Osteoblast (primary cell): ENCODE results near the gene FAM76B. TPM values are rescaled to one million over a fixed set of nuclear protein-coding genes. Genes with fewer than 3 reads are reported as not detected.

ENCODE experiments used
- DNase-seq: peaks from one replicate; pipeline ENCODE4 v3.0.0; 2011; ENCODE audit warnings: low spot score, mixed read lengths; ENCODE audit not compliant: insufficient read length; ENCODE audit errors: missing footprints
- H2AFZ ChIP-seq: 2 replicates; pipeline ENCODE4 v1.6.0; 2011; ENCODE audit warnings: mild to moderate bottlenecking, low read length
- H3K27ac ChIP-seq: 2 replicates; pipeline ENCODE4 v1.5.1; 2011; ENCODE audit warnings: mild to moderate bottlenecking, low read depth, low read length, moderate library complexity
- H3K27me3 ChIP-seq: 2 replicates; pipeline ENCODE4 v1.6.0; 2012; ENCODE audit warnings: mild to moderate bottlenecking, control low read depth, inconsistent platforms, low read length, moderate library complexity; ENCODE audit not compliant: insufficient read depth
- H3K36me3 ChIP-seq: 2 replicates; pipeline ENCODE4 v1.5.1; 2011; ENCODE audit warnings: mild to moderate bottlenecking, low read length, control low read depth, moderate library complexity; ENCODE audit not compliant: insufficient read depth
- H3K4me1 ChIP-seq: 2 replicates; pipeline ENCODE4 v1.5.1; 2011; ENCODE audit warnings: mild to moderate bottlenecking, low read length, control low read depth, moderate library complexity; ENCODE audit not compliant: insufficient read depth
- H3K4me2 ChIP-seq: 2 replicates; pipeline ENCODE4 v1.6.0; 2011; ENCODE audit warnings: mild to moderate bottlenecking, low read length; ENCODE audit not compliant: insufficient read depth
- H3K4me3 ChIP-seq: fragments of 200-600 bp; sonication (generic); 3 replicates; pipeline ENCODE4 v1.5.1; 2012; ENCODE audit warnings: mild to moderate bottlenecking, low read length, inconsistent platforms; ENCODE audit not compliant: insufficient read depth
- H3K79me2 ChIP-seq: 2 replicates; pipeline ENCODE4 v1.6.0; 2012; ENCODE audit warnings: mild to moderate bottlenecking, low read length, control low read depth, inconsistent platforms; ENCODE audit not compliant: insufficient read depth
- H3K9me3 ChIP-seq: 2 replicates; pipeline ENCODE4 v1.5.1; 2011; ENCODE audit warnings: low read depth, low read length, control low read depth
- H4K20me1 ChIP-seq: 2 replicates; pipeline ENCODE4 v1.6.0; 2012; ENCODE audit warnings: mild to moderate bottlenecking, low read length, control low read depth; ENCODE audit not compliant: insufficient read depth
- CTCF ChIP-seq: IDR thresholded peaks from 2 replicates; pipeline ENCODE4 v1.5.1; 2011; ENCODE audit warnings: mild to moderate bottlenecking, low read depth, low read length, moderate library complexity; ENCODE audit errors: extremely low read depth
- total RNA-seq: library from RNA; depleted of rRNA; stranded (reverse); fragments of >200 nt; gene quantifications from 2 replicates; pipeline ENCODE4 v1.2.3, GENCODE V29; 2012

The FAM76B gene
- total RNA-seq, 1 donor = 26.8 TPM

- H3K36me3 ChIP-seq = peaks cover 9% of the 10 kb centered on the region
- no peak for DNase-seq
- peaks cover 2% of the 10 kb centered on the region for H3K79me2 ChIP-seq
- H3K4me3 ChIP-seq = no peak overlapping the region
- no peaks in the 10 kb centered on the region for H3K27me3 ChIP-seq
- no peak overlapping the region for H3K27ac ChIP-seq
- TF ChIP-seq CTCF = no peak
- no peak overlapping the region for H3K4me2 ChIP-seq
- H3K4me1 ChIP-seq = no peaks in the 10 kb centered on the region
- H3K9me3 ChIP-seq = no peaks in the 10 kb centered on the region
- H2AFZ ChIP-seq = no peak overlapping the region
- H4K20me1 ChIP-seq = no peaks in the 10 kb centered on the region
Measured at GRCh38 chr11:95803973-95804372, 14.4 kb upstream of the FAM76B start.

- Histone ChIP-seq H3K4me3 (no peak overlapping the region), H3K79me2 (peaks cover 4% of the 10 kb centered on the region), H3K27me3 (no peaks in the 10 kb centered on the region), H4K20me1 (no peaks in the 10 kb centered on the region), H3K4me1 (no peaks in the 10 kb centered on the region), H3K9me3 (no peaks in the 10 kb centered on the region), H3K27ac (no peak overlapping the region), H3K36me3 (peaks cover 9% of the 10 kb centered on the region), H3K4me2 (no peak overlapping the region), H2AFZ (no peak overlapping the region)
- DNase-seq = no peak
- TF ChIP-seq CTCF = no peak
Measured at GRCh38 chr11:95802806-95803205, 13.2 kb upstream of the FAM76B start.

- no peak overlapping the region for H2AFZ ChIP-seq
- no peak for TF ChIP-seq CTCF
- DNase-seq = no peak
- no peak overlapping the region for H3K4me3 ChIP-seq
- peaks cover 21% of the 10 kb centered on the region for H3K79me2 ChIP-seq
- H3K27ac ChIP-seq = no peak overlapping the region
- H3K4me1 ChIP-seq = no peaks in the 10 kb centered on the region
- H3K9me3 ChIP-seq = no peaks in the 10 kb centered on the region
- H3K4me2 ChIP-seq = no peak overlapping the region
- H4K20me1 ChIP-seq = peaks cover 3% of the 10 kb centered on the region
- no peaks in the 10 kb centered on the region for H3K27me3 ChIP-seq
- H3K36me3 ChIP-seq = peaks cover 9% of the 10 kb centered on the region
Measured at GRCh38 chr11:95800438-95800837, 10.9 kb upstream of the FAM76B start.

GRCh38 chr11:95799546-95799945 lies 10.0 kb upstream of the FAM76B start:
- TF ChIP-seq CTCF = no peak

More at GRCh38 chr11:95799546-95799945, 10.0 kb upstream of the FAM76B start:
- Histone ChIP-seq H3K79me2 (peaks cover 28% of the 10 kb centered on the region), H3K27ac (no peak overlapping the region), H3K4me1 (no peaks in the 10 kb centered on the region), H3K27me3 (no peaks in the 10 kb centered on the region), H4K20me1 (peaks cover 3% of the 10 kb centered on the region), H3K4me3 (no peak overlapping the region), H3K9me3 (no peaks in the 10 kb centered on the region), H2AFZ (no peak overlapping the region), H3K36me3 (peaks cover 9% of the 10 kb centered on the region), H3K4me2 (no peak overlapping the region)
- no peak for DNase-seq
